ENCODE results near the gene MAPRE3.
A peak's percentile ranks its signal among the peaks of the same experiment; 100 is the strongest.

MAPRE3 gene

GRCh38 chr2:27016801-27017325 is 46.4 kb downstream of the MAPRE3 start:
- DNase-seq, result peak; percentile 56 to 62

- no peak for DNase-seq
Observed at GRCh38 chr2:27018142-27018541, 47.7 kb downstream of the MAPRE3 start.

- no peak for DNase-seq
Observed at GRCh38 chr2:27019459-27019858, 49.0 kb downstream of the MAPRE3 start.

- no peak for DNase-seq
Observed at GRCh38 chr2:27019931-27020855, 49.8 kb downstream of the MAPRE3 start.

- no peak for DNase-seq
Observed at GRCh38 chr2:27021253-27022049, 51.0 kb downstream of the MAPRE3 start.

GRCh38 chr2:27023740-27024139 is 53.3 kb downstream of the MAPRE3 start:
- DNase-seq, result no peak

GRCh38 chr2:27024188-27024587 is 53.8 kb downstream of the MAPRE3 start:
- no peak for DNase-seq

GRCh38 chr2:27024812-27025211 is 54.4 kb downstream of the MAPRE3 start:
- no peak for DNase-seq

GRCh38 chr2:27025281-27025800 is 54.9 kb downstream of the MAPRE3 start:
- DNase-seq, result no peak

- no peak for DNase-seq
Observed at GRCh38 chr2:27025861-27026851, 55.7 kb downstream of the MAPRE3 start.

GRCh38 chr2:27027211-27027651 is 56.8 kb downstream of the MAPRE3 start:
- DNase-seq, result no peak

- DNase-seq, result no peak
Observed at GRCh38 chr2:27029051-27029450, 58.6 kb downstream of the MAPRE3 start.

GRCh38 chr2:27032495-27033252 is 62.2 kb downstream of the MAPRE3 start, which contains the start of gene TMEM214:
Gene TMEM214, plus strand, starts transcription at chr2:27032965. Its CDS starts 51 bp downstream, at chr2:27033016.
- DNase-seq, result peak; percentile 87 to 91

GRCh38 chr2:27033253-27033852 is 62.9 kb downstream of the MAPRE3 start:
- no peak for DNase-seq

GRCh38 chr2:27038012-27038411 is 67.6 kb downstream of the MAPRE3 start:
- DNase-seq, result no peak

- DNase-seq, result no peak
Observed at GRCh38 chr2:27038631-27039339, 68.3 kb downstream of the MAPRE3 start.

GRCh38 chr2:27039426-27039825 is 69.0 kb downstream of the MAPRE3 start:
- no peak for DNase-seq

- no peak for DNase-seq
Observed at GRCh38 chr2:27039871-27040270, 69.4 kb downstream of the MAPRE3 start.

GRCh38 chr2:27040282-27040681 is 69.8 kb downstream of the MAPRE3 start:
- DNase-seq, result no peak

GRCh38 chr2:27041752-27042151 is 71.3 kb downstream of the MAPRE3 start:
- DNase-seq, result no peak

All from inflammatory macrophage (primary cell).